ENCODE data around the gene TANGO6.

The TANGO6 gene

GRCh38 chr16:68960910-68961309, 117.6 kb downstream of the TANGO6 start:
- H3K27ac ChIP-seq (ENCODE audit: low read depth, low read length) = no peak overlapping the region
- no peaks in the 10 kb centered on the region for H3K4me1 ChIP-seq (ENCODE audit: control insufficient read depth, insufficient read depth, low read length)
- no peak overlapping the region for H3K4me3 ChIP-seq (ENCODE audit: low read length)
- H3K27me3 ChIP-seq (ENCODE audit: control insufficient read depth, insufficient read depth, low read length) = no peaks in the 10 kb centered on the region
- no peaks in the 10 kb centered on the region for H3K36me3 ChIP-seq (ENCODE audit: control insufficient read depth, insufficient read depth, low read length)
- no peak overlapping the region for H3K9ac ChIP-seq (ENCODE audit: low read length)

GRCh38 chr16:68961778-68962402, 118.6 kb downstream of the TANGO6 start:
- Histone ChIP-seq H3K27me3 (ENCODE audit: control insufficient read depth, insufficient read depth, low read length) (no peaks in the 10 kb centered on the region), H3K4me3 (ENCODE audit: low read length) (no peak overlapping the region), H3K36me3 (ENCODE audit: control insufficient read depth, insufficient read depth, low read length) (no peaks in the 10 kb centered on the region), H3K4me1 (ENCODE audit: control insufficient read depth, insufficient read depth, low read length) (no peaks in the 10 kb centered on the region), H3K9ac (ENCODE audit: low read length) (no peak overlapping the region), H3K27ac (ENCODE audit: low read depth, low read length) (no peak overlapping the region)

GRCh38 chr16:68969338-68969737, 126.0 kb downstream of the TANGO6 start:
- Histone ChIP-seq H3K4me1 (ENCODE audit: control insufficient read depth, insufficient read depth, low read length) (no peaks in the 10 kb centered on the region), H3K36me3 (ENCODE audit: control insufficient read depth, insufficient read depth, low read length) (peaks cover under 1% of the 10 kb centered on the region), H3K9ac (ENCODE audit: low read length) (no peak overlapping the region), H3K4me3 (ENCODE audit: low read length) (no peak overlapping the region), H3K27me3 (ENCODE audit: control insufficient read depth, insufficient read depth, low read length) (no peaks in the 10 kb centered on the region), H3K27ac (ENCODE audit: low read depth, low read length) (no peak overlapping the region)

GRCh38 chr16:68972013-68972412, 128.7 kb downstream of the TANGO6 start:
- H3K27ac ChIP-seq (ENCODE audit: low read depth, low read length) = no peak overlapping the region
- H3K27me3 ChIP-seq (ENCODE audit: control insufficient read depth, insufficient read depth, low read length) = no peaks in the 10 kb centered on the region
- H3K36me3 ChIP-seq (ENCODE audit: control insufficient read depth, insufficient read depth, low read length) = peaks cover 5% of the 10 kb centered on the region
- no peaks in the 10 kb centered on the region for H3K4me1 ChIP-seq (ENCODE audit: control insufficient read depth, insufficient read depth, low read length)
- no peak overlapping the region for H3K9ac ChIP-seq (ENCODE audit: low read length)
- no peak overlapping the region for H3K4me3 ChIP-seq (ENCODE audit: low read length)

GRCh38 chr16:68972720-68973119, 129.4 kb downstream of the TANGO6 start:
- H3K27ac ChIP-seq (ENCODE audit: low read depth, low read length) = no peak overlapping the region
- no peak overlapping the region for H3K4me3 ChIP-seq (ENCODE audit: low read length)
- no peaks in the 10 kb centered on the region for H3K4me1 ChIP-seq (ENCODE audit: control insufficient read depth, insufficient read depth, low read length)
- H3K27me3 ChIP-seq (ENCODE audit: control insufficient read depth, insufficient read depth, low read length) = no peaks in the 10 kb centered on the region
- H3K36me3 ChIP-seq (ENCODE audit: control insufficient read depth, insufficient read depth, low read length) = peaks cover 5% of the 10 kb centered on the region
- H3K9ac ChIP-seq (ENCODE audit: low read length) = no peak overlapping the region

- Histone ChIP-seq H3K27ac (ENCODE audit: low read depth, low read length) (no peak overlapping the region), H3K27me3 (ENCODE audit: control insufficient read depth, insufficient read depth, low read length) (no peaks in the 10 kb centered on the region), H3K4me1 (ENCODE audit: control insufficient read depth, insufficient read depth, low read length) (no peaks in the 10 kb centered on the region), H3K4me3 (ENCODE audit: low read length) (no peak overlapping the region), H3K9ac (ENCODE audit: low read length) (no peak overlapping the region), H3K36me3 (ENCODE audit: control insufficient read depth, insufficient read depth, low read length) (peaks cover 5% of the 10 kb centered on the region)
These were observed 130.3 kb downstream of the TANGO6 start for GRCh38 chr16:68973611-68974120.

- Histone ChIP-seq H3K36me3 (ENCODE audit: control insufficient read depth, insufficient read depth, low read length) (peaks cover 5% of the 10 kb centered on the region), H3K4me3 (ENCODE audit: low read length) (no peak overlapping the region), H3K4me1 (ENCODE audit: control insufficient read depth, insufficient read depth, low read length) (no peaks in the 10 kb centered on the region), H3K9ac (ENCODE audit: low read length) (no peak overlapping the region), H3K27ac (ENCODE audit: low read depth, low read length) (no peak overlapping the region), H3K27me3 (ENCODE audit: control insufficient read depth, insufficient read depth, low read length) (no peaks in the 10 kb centered on the region)
These were observed 135.1 kb downstream of the TANGO6 start for GRCh38 chr16:68978303-68978954.

GRCh38 chr16:68980695-68981315, 137.5 kb downstream of the TANGO6 start:
- no peaks in the 10 kb centered on the region for H3K4me1 ChIP-seq (ENCODE audit: control insufficient read depth, insufficient read depth, low read length)
- no peaks in the 10 kb centered on the region for H3K27me3 ChIP-seq (ENCODE audit: control insufficient read depth, insufficient read depth, low read length)
- H3K36me3 ChIP-seq (ENCODE audit: control insufficient read depth, insufficient read depth, low read length) = no peaks in the 10 kb centered on the region
- H3K9ac ChIP-seq (ENCODE audit: low read length) = no peak overlapping the region
- no peak overlapping the region for H3K27ac ChIP-seq (ENCODE audit: low read depth, low read length)
- no peak overlapping the region for H3K4me3 ChIP-seq (ENCODE audit: low read length)

- Histone ChIP-seq H3K36me3 (ENCODE audit: control insufficient read depth, insufficient read depth, low read length) (no peaks in the 10 kb centered on the region), H3K27me3 (ENCODE audit: control insufficient read depth, insufficient read depth, low read length) (no peaks in the 10 kb centered on the region), H3K27ac (ENCODE audit: low read depth, low read length) (no peak overlapping the region), H3K9ac (ENCODE audit: low read length) (no peak overlapping the region), H3K4me1 (ENCODE audit: control insufficient read depth, insufficient read depth, low read length) (no peaks in the 10 kb centered on the region), H3K4me3 (ENCODE audit: low read length) (no peak overlapping the region)
These were observed 138.6 kb downstream of the TANGO6 start for GRCh38 chr16:68981971-68982370.

- H3K4me1 ChIP-seq (ENCODE audit: control insufficient read depth, insufficient read depth, low read length) = no peaks in the 10 kb centered on the region
- H3K27ac ChIP-seq (ENCODE audit: low read depth, low read length) = no peak overlapping the region
- H3K36me3 ChIP-seq (ENCODE audit: control insufficient read depth, insufficient read depth, low read length) = no peaks in the 10 kb centered on the region
- H3K4me3 ChIP-seq (ENCODE audit: low read length) = no peak overlapping the region
- H3K9ac ChIP-seq (ENCODE audit: low read length) = no peak overlapping the region
- H3K27me3 ChIP-seq (ENCODE audit: control insufficient read depth, insufficient read depth, low read length) = no peaks in the 10 kb centered on the region
These were observed 141.1 kb downstream of the TANGO6 start for GRCh38 chr16:68984467-68984866.

- H3K4me3 ChIP-seq (ENCODE audit: low read length) = no peak overlapping the region
- H3K27ac ChIP-seq (ENCODE audit: low read depth, low read length) = no peak overlapping the region
- H3K9ac ChIP-seq (ENCODE audit: low read length) = no peak overlapping the region
- no peaks in the 10 kb centered on the region for H3K36me3 ChIP-seq (ENCODE audit: control insufficient read depth, insufficient read depth, low read length)
- H3K4me1 ChIP-seq (ENCODE audit: control insufficient read depth, insufficient read depth, low read length) = no peaks in the 10 kb centered on the region
- no peaks in the 10 kb centered on the region for H3K27me3 ChIP-seq (ENCODE audit: control insufficient read depth, insufficient read depth, low read length)
These were observed 141.9 kb downstream of the TANGO6 start for GRCh38 chr16:68985268-68985667.

GRCh38 chr16:68985855-68986254, 142.5 kb downstream of the TANGO6 start:
- Histone ChIP-seq H3K27ac (ENCODE audit: low read depth, low read length) (no peak overlapping the region), H3K36me3 (ENCODE audit: control insufficient read depth, insufficient read depth, low read length) (no peaks in the 10 kb centered on the region), H3K4me3 (ENCODE audit: low read length) (no peak overlapping the region), H3K9ac (ENCODE audit: low read length) (no peak overlapping the region), H3K4me1 (ENCODE audit: control insufficient read depth, insufficient read depth, low read length) (no peaks in the 10 kb centered on the region), H3K27me3 (ENCODE audit: control insufficient read depth, insufficient read depth, low read length) (no peaks in the 10 kb centered on the region)
